ENCODE data around the gene TMX3.

DNA sequence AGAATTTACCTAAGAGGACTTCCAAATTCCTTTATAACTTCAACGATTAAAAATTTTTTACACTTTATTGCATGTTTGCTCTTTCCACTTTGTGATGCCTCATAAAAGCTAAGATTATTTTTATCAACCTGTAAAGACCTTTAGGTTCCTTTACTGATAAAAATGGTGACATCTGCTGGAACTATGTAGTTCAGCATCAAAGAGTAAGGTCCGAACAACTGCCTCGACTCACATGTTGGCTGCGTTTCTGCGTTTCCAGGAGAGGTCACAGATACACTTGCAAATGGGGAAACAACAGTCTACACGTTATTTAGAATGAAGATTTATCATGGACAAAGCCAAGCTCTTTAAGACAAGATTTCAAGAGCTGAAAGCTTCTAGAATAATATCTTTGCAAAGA is 18.8 kb upstream of the TMX3 start:
- no peak for TF ChIP-seq POLR2A (IDR thresholded peaks at IDR 0.05)
- TF ChIP-seq CTCF (IDR thresholded peaks at IDR 0.05): no peak

All from testis (tissue), 2 donors.